Measurements from ENCODE around the gene BST1. TPM values are rescaled to one million over a fixed set of nuclear protein-coding genes. Genes with fewer than 3 reads are reported as not detected.

The BST1 gene
- total and polyA plus RNA-seq, 10 of the 15 experiments (the other 5 are each of a cell fraction or from before 2014, with no cell fraction given), result 0.04 to 0.42 (median 0.11) TPM; not detected in 1

- TF ChIP-seq SKIL (IDR thresholded peaks at IDR 0.05; ENCODE audit: low read depth, poor library complexity, severe bottlenecking) (no peak), KLF5 (IDR thresholded peaks at IDR 0.05; ENCODE audit: partially characterized antibody) (peak; percentile 32), SMC3 (IDR thresholded peaks at IDR 0.05; ENCODE audit: borderline replicate concordance, low read length) (no peak), PML (IDR thresholded peaks at IDR 0.05; ENCODE audit: low read length) (no peak), CEBPB (IDR thresholded peaks at IDR 0.05; ENCODE audit: borderline replicate concordance in 1 of 2, low read depth in 2 of 2, low read length in 2 of 2) (no peak), ESRRA (IDR thresholded peaks at IDR 0.05; ENCODE audit: low read length) (0 out of 2 replicates have a peak, but pooled peaks have one; percentile 17), BCL3 (IDR thresholded peaks at IDR 0.05; ENCODE audit: borderline replicate concordance, insufficient read depth, low read depth, low read length, poor library complexity, severe bottlenecking) (no peak), NFYA (IDR thresholded peaks at IDR 0.05; ENCODE audit: borderline replicate concordance, low read depth, low read length) (no peak), RELB (IDR thresholded peaks at IDR 0.05; ENCODE audit: low read depth) (peak; percentile 85), STAT3 (IDR thresholded peaks at IDR 0.05; ENCODE audit: low read depth, low read length) (no peak), YBX1 (IDR thresholded peaks at IDR 0.05) (no peak), ZBTB40 (IDR thresholded peaks at IDR 0.05; ENCODE audit: borderline replicate concordance) (no peak), EGR1 (IDR thresholded peaks at IDR 0.05; ENCODE audit: borderline replicate concordance in 1 of 2, low read depth in 2 of 2, low read length in 2 of 2) (no peak), RAD21 (IDR thresholded peaks at IDR 0.05; ENCODE audit: insufficient read depth, low read depth, low read length) (no peak), KAT2A (conservative IDR thresholded peaks at IDR 0.05; ENCODE audit: control insufficient read depth, low read depth, low read length) (no peak), FOXM1 (IDR thresholded peaks at IDR 0.05; ENCODE audit: low read depth, low read length) (peak; percentile 46; the same call in 1 of the 2 replicates), ATF7 (IDR thresholded peaks at IDR 0.05; ENCODE audit: low read depth) (peak; percentile 56), STAT1 (conservative IDR thresholded peaks at IDR 0.05) (no peak), MTA2 (IDR thresholded peaks at IDR 0.05; ENCODE audit: low read depth) (peak; percentile 85), PAX8 (IDR thresholded peaks at IDR 0.05) (no peak)
Measured at GRCh38 chr4:15771216-15772058, 68.6 kb downstream of the BST1 start (continued).
